PC-9 (cell line): ENCODE data around the gene PRPF40A. TPM values are rescaled to one million over a fixed set of nuclear protein-coding genes. Genes with fewer than 3 reads are reported as not detected.
A peak's percentile ranks its signal among the peaks of the same experiment; 100 is the strongest.

Source experiments
- BruUV-seq: library from RNA; stranded (reverse); fragments of 400-500 nt; replicated peaks from 2 replicates; lab custom pipeline; 2021; lab: Mats Ljungman, UMichigan
- CTCF ChIA-PET: fragments of 300-600 bp; sonication (Branson Sonifier 250); formaldehyde crosslinking; loops from one replicate; lab custom pipeline; 2022; ENCODE audit warnings: antibody characterized with exemption; lab: Charles Lee
- POLR2A ChIA-PET: fragments of 300-600 bp; sonication (Branson Sonifier 250); formaldehyde crosslinking; loops from one replicate; lab custom pipeline; 2022; ENCODE audit warnings: antibody characterized with exemption; ENCODE audit not compliant: unreplicated experiment; lab: Charles Lee
- DNase-seq, 2 experiments: peaks; one replicate each; pipeline versions ENCODE4 v3.0.0 to v3.0.0-alpha.2; 2015 to 2022; ENCODE audit warnings: mixed read lengths in 1 of 2
- H2AFZ ChIP-seq: fragments of 200-600 bp; sonication (generic); 2 replicates; pipeline ENCODE4 v1.8.1; 2017; ENCODE audit warnings: antibody characterized with exemption
- H3F3A ChIP-seq: fragments of 200-600 bp; sonication (generic); 2 replicates; pipeline ENCODE4 v1.8.1; 2017; ENCODE audit warnings: antibody characterized with exemption, mild to moderate bottlenecking, low read depth; ENCODE audit not compliant: insufficient read depth
- H3K27ac ChIP-seq: fragments of 200-600 bp; sonication (generic); 2 replicates; pipeline ENCODE4 v1.6.1; 2016; ENCODE audit warnings: mixed run types
- H3K27me3 ChIP-seq: fragments of 200-600 bp; sonication (generic); 2 replicates; pipeline ENCODE4 v1.6.1; 2016; ENCODE audit warnings: low read depth, mixed run types; ENCODE audit not compliant: insufficient read depth
- H3K36me3 ChIP-seq: fragments of 200-600 bp; sonication (generic); 2 replicates; pipeline ENCODE4 v1.6.1; 2016; ENCODE audit warnings: low read depth, mixed run types
- H3K4me1 ChIP-seq: fragments of 200-600 bp; sonication (generic); replicated peaks from 2 replicates; pipeline ENCODE4 v1.6.1; 2016; ENCODE audit warnings: mixed run types; ENCODE audit not compliant: insufficient read depth
- H3K4me2 ChIP-seq: fragments of 200-600 bp; sonication (generic); 2 replicates; pipeline ENCODE4 v1.6.1; 2017; ENCODE audit warnings: mixed run types
- H3K4me3 ChIP-seq: fragments of 200-600 bp; sonication (generic); 2 replicates; pipeline ENCODE4 v1.6.1; 2016; ENCODE audit warnings: mixed run types
- H3K79me2 ChIP-seq: fragments of 200-600 bp; sonication (generic); 2 replicates; pipeline ENCODE4 v1.6.1; 2017; ENCODE audit warnings: low read depth, mixed run types
- H3K9me2 ChIP-seq: fragments of 200-600 bp; sonication (generic); 2 replicates; pipeline ENCODE4 v1.8.1; 2017; ENCODE audit warnings: mild to moderate bottlenecking; ENCODE audit not compliant: insufficient read depth
- H3K9me3 ChIP-seq: fragments of 200-600 bp; sonication (generic); 2 replicates; pipeline ENCODE4 v1.8.1; 2016; ENCODE audit warnings: low read depth; ENCODE audit not compliant: insufficient read depth
- H4K20me1 ChIP-seq: fragments of 200-600 bp; sonication (generic); 2 replicates; pipeline ENCODE4 v1.8.1; 2017; ENCODE audit not compliant: insufficient read depth
- CTCF ChIP-seq: fragments of 200-600 bp; sonication (generic); conservative IDR thresholded peaks from 2 replicates; pipeline ENCODE4 v1.6.1; 2017; ENCODE audit warnings: mixed run types, antibody characterized with exemption, mild to moderate bottlenecking, moderate library complexity
- EZH2 ChIP-seq: fragments of 200-600 bp; sonication (generic); IDR thresholded peaks from 2 replicates; pipeline ENCODE4 v1.8.0; 2017; ENCODE audit warnings: antibody characterized with exemption, low read depth
- intact Hi-C: fragments of 100-400 bp; cut with micrococcal nuclease; formaldehyde crosslinking; loops from one replicate; pipeline ENCODE4 v1.10.0; 2022; ENCODE audit not compliant: unreplicated experiment
- total RNA-seq: library from RNA; stranded (reverse); gene quantifications from 2 replicates; pipeline ENCODE4 v1.2.3, GENCODE V29; 2021

The PRPF40A gene
- total RNA-seq, 1 experiment from 2014 or later, result 94.1 TPM

GRCh38 chr2:152611458-152612231 lies 105.6 kb downstream of the PRPF40A start:
- Histone ChIP-seq H3K27me3 (no peaks in the 10 kb centered on the region), H4K20me1 (no peaks in the 10 kb centered on the region), H2AFZ (no peak overlapping the region), H3K4me1 (peaks cover 20% of the 10 kb centered on the region; the same call in 1 of the 2 replicates), H3K79me2 (no peaks in the 10 kb centered on the region), H3K4me2 (0 out of 2 replicates have a peak overlapping the region, but pooled peaks have one; percentile 11), H3K4me3 (no peak overlapping the region), H3K9me3 (no peaks in the 10 kb centered on the region), H3F3A (peaks cover 5% of the 10 kb centered on the region; the same call in 1 of the 2 replicates), H3K27ac (no peak overlapping the region; the same call in 1 of the 2 replicates), H3K9me2 (no peaks in the 10 kb centered on the region), H3K36me3 (peaks cover 6% of the 10 kb centered on the region; the same call in 1 of the 2 replicates)
- CTCF ChIA-PET, result no interaction called here
- DNase-seq, result peak in 1 of 2 experiments; percentile 34
- BruUV-seq, result no TSS peak
- intact Hi-C loops, result loop anchor here (10.0 kb wide), 2 partner anchors 107 to 207 kb away; no protein-coding TSS in a partner anchor
- POLR2A ChIA-PET, result no interaction called here
- TF ChIP-seq CTCF, result no peak
- TF ChIP-seq EZH2, result no peak

DNA sequence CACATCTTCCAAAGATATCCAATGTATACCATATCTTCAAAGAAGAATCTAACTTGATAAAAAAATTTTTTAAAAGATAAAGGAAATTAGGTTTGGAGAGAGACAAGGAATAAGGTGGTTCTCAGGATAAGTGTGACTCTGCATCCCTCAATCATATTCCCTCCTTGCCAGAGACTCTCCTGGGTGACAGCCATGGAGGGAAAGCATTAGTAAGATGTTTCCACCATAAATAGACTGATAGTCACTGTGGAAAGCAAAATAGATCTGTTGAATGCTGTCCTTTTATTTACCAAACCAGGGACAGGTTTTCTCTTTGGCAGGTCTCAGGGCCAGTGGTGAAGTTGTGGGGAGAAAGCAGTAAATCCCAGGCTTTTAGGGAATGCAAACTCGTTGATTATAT lies 107.6 kb downstream of the PRPF40A start:
- no peaks in the 10 kb centered on the region; the same call in 1 of the 2 replicates for H3K36me3 ChIP-seq
- H3K9me3 ChIP-seq, result no peaks in the 10 kb centered on the region
- no peak overlapping the region for H2AFZ ChIP-seq
- H3K4me1 ChIP-seq, result peaks cover 20% of the 10 kb centered on the region; the same call in 1 of the 2 replicates
- H3K27ac ChIP-seq, result no peak overlapping the region
- ChIA-PET POLR2A (no interaction called here), CTCF (no interaction called here)
- TF ChIP-seq EZH2, result no peak
- no peak for TF ChIP-seq CTCF
- H3K4me2 ChIP-seq, result no peak overlapping the region
- DNase-seq, result no peak
- H4K20me1 ChIP-seq, result no peaks in the 10 kb centered on the region
- peaks cover 5% of the 10 kb centered on the region; the same call in 1 of the 2 replicates for H3F3A ChIP-seq
- intact Hi-C loops, result loop anchor here (10.0 kb wide), 2 partner anchors 105 to 205 kb away; no protein-coding TSS in a partner anchor
- no peak overlapping the region for H3K4me3 ChIP-seq
- no peaks in the 10 kb centered on the region for H3K79me2 ChIP-seq
- H3K27me3 ChIP-seq, result no peaks in the 10 kb centered on the region
- no TSS peak for BruUV-seq
- no peaks in the 10 kb centered on the region for H3K9me2 ChIP-seq

DNA sequence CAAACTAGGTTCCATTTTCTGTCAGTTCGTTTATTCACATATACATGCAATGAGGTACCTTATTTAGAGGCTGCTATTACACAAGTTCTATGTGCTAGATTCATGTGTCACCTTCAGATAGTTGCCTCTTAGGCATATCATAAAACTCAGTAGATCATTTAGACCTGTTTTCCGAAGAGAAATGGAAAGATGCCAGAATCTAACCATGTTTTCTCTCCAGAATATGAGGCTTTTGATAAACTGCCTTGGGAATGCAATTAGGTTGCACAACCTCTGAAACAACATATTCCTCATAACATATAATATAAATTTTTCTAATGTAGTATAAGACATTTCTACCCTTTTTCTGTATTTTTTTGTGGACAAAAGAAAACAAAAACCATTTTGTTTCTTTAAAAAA lies 108.1 kb downstream of the PRPF40A start:
- no peak overlapping the region for H2AFZ ChIP-seq
- H3F3A ChIP-seq, result peaks cover 5% of the 10 kb centered on the region; the same call in 1 of the 2 replicates
- DNase-seq, result no peak
- no peaks in the 10 kb centered on the region for H3K27me3 ChIP-seq
- no peaks in the 10 kb centered on the region for H4K20me1 ChIP-seq
- H3K4me2 ChIP-seq, result no peak overlapping the region
- no peaks in the 10 kb centered on the region for H3K9me2 ChIP-seq
- ChIA-PET CTCF (no interaction called here), POLR2A (no interaction called here)
- H3K4me3 ChIP-seq, result no peak overlapping the region
- intact Hi-C loops, result no loop called here
- H3K27ac ChIP-seq, result no peak overlapping the region
- H3K79me2 ChIP-seq, result no peaks in the 10 kb centered on the region
- peaks cover 20% of the 10 kb centered on the region; the same call in 1 of the 2 replicates for H3K4me1 ChIP-seq
- H3K36me3 ChIP-seq, result no peaks in the 10 kb centered on the region; the same call in 1 of the 2 replicates
- no TSS peak for BruUV-seq
- H3K9me3 ChIP-seq, result no peaks in the 10 kb centered on the region
- TF ChIP-seq CTCF (no peak), EZH2 (no peak)
